ENCODE measurements around the gene TYMP.

Gene TYMP

DNA sequence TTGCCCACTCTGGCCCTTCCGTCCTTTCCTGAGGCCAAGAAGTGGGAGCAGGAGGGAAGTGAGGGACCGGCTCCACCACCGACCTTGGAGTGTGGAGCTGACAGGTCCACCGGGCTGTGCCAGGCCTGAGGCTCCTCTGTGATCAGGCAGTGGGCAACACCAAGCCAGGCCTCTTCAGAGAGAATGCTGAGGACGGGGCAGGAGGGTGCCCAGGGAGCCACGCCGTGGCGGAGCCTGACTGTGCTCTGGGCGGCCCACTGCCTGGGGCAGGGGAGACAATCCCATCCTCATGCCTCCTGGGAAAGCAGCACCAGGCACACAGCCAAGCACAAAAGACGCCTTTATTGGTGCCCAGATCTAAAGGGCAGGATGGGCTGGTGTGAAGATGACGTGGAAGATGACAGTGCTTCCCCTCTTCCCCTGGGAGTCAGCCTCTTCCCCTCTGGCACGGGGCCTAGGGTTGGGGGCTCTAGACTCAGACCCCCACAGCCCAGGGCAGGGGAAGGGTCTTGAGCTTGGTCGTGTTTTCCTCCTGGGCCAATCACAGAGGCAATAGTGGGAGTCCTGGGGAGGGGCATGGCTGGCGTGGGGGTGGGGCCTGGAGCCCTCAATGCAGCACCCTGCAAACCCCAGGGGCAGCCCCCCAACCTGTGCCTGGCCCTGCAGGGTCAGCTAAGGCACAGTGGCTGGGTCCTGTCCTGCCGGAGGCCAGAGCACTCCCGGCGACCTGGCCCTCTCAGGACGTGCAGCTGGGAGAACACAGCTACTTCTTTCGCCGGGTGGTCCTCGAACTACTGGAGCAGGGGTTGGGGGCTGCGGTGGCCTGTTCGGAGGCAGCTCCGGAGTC, 27.0 kb downstream of the TYMP start:
- ATAC-seq, result no peak
- TF ChIP-seq CSDC2 (CRISPR knock-in tag; IDR thresholded peaks at IDR 0.05) (no peak), ESRRG (CRISPR knock-in tag; IDR thresholded peaks at IDR 0.05) (no peak), PPARA (CRISPR knock-in tag; IDR thresholded peaks at IDR 0.05; ENCODE audit: borderline replicate concordance) (no peak), GLIS3 (CRISPR knock-in tag; IDR thresholded peaks at IDR 0.05) (no peak), ZFP3 (CRISPR knock-in tag; IDR thresholded peaks at IDR 0.05) (no peak), ZNF565 (CRISPR knock-in tag; conservative IDR thresholded peaks at IDR 0.05; ENCODE audit: low read depth) (no peak), ZFP30 (CRISPR knock-in tag; IDR thresholded peaks at IDR 0.05) (no peak), ARNTL (CRISPR knock-in tag; IDR thresholded peaks at IDR 0.05; ENCODE audit: borderline replicate concordance, low read depth) (no peak), ZNF8 (CRISPR knock-in tag; IDR thresholded peaks at IDR 0.05) (no peak), BACH2 (CRISPR knock-in tag; IDR thresholded peaks at IDR 0.05; ENCODE audit: borderline replicate concordance) (no peak), OSR1 (CRISPR knock-in tag; IDR thresholded peaks at IDR 0.05) (no peak), ZC3H10 (CRISPR knock-in tag; IDR thresholded peaks at IDR 0.05) (no peak), RARB (CRISPR knock-in tag; IDR thresholded peaks at IDR 0.05) (no peak)
- TF ChIP-seq, protein P1, sequence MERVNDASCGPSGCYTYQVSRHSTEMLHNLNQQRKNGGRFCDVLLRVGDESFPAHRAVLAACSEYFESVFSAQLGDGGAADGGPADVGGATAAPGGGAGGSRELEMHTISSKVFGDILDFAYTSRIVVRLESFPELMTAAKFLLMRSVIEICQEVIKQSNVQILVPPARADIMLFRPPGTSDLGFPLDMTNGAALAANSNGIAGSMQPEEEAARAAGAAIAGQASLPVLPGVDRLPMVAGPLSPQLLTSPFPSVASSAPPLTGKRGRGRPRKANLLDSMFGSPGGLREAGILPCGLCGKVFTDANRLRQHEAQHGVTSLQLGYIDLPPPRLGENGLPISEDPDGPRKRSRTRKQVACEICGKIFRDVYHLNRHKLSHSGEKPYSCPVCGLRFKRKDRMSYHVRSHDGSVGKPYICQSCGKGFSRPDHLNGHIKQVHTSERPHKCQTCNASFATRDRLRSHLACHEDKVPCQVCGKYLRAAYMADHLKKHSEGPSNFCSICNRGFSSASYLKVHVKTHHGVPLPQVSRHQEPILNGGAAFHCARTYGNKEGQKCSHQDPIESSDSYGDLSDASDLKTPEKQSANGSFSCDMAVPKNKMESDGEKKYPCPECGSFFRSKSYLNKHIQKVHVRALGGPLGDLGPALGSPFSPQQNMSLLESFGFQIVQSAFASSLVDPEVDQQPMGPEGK (CRISPR knock-in tag; IDR thresholded peaks at IDR 0.05; ENCODE audit: borderline replicate concordance), result no peak
- TF ChIP-seq, protein P2, sequence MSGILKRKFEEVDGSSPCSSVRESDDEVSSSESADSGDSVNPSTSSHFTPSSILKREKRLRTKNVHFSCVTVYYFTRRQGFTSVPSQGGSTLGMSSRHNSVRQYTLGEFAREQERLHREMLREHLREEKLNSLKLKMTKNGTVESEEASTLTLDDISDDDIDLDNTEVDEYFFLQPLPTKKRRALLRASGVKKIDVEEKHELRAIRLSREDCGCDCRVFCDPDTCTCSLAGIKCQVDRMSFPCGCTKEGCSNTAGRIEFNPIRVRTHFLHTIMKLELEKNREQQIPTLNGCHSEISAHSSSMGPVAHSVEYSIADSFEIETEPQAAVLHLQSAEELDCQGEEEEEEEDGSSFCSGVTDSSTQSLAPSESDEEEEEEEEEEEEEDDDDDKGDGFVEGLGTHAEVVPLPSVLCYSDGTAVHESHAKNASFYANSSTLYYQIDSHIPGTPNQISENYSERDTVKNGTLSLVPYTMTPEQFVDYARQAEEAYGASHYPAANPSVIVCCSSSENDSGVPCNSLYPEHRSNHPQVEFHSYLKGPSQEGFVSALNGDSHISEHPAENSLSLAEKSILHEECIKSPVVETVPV (CRISPR knock-in tag; IDR thresholded peaks at IDR 0.05), result no peak
- TF ChIP-seq, protein P3, sequence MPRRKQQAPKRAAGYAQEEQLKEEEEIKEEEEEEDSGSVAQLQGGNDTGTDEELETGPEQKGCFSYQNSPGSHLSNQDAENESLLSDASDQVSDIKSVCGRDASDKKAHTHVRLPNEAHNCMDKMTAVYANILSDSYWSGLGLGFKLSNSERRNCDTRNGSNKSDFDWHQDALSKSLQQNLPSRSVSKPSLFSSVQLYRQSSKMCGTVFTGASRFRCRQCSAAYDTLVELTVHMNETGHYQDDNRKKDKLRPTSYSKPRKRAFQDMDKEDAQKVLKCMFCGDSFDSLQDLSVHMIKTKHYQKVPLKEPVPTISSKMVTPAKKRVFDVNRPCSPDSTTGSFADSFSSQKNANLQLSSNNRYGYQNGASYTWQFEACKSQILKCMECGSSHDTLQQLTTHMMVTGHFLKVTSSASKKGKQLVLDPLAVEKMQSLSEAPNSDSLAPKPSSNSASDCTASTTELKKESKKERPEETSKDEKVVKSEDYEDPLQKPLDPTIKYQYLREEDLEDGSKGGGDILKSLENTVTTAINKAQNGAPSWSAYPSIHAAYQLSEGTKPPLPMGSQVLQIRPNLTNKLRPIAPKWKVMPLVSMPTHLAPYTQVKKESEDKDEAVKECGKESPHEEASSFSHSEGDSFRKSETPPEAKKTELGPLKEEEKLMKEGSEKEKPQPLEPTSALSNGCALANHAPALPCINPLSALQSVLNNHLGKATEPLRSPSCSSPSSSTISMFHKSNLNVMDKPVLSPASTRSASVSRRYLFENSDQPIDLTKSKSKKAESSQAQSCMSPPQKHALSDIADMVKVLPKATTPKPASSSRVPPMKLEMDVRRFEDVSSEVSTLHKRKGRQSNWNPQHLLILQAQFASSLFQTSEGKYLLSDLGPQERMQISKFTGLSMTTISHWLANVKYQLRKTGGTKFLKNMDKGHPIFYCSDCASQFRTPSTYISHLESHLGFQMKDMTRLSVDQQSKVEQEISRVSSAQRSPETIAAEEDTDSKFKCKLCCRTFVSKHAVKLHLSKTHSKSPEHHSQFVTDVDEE (CRISPR knock-in tag; IDR thresholded peaks at IDR 0.05), result no peak
- TF ChIP-seq, protein P4, sequence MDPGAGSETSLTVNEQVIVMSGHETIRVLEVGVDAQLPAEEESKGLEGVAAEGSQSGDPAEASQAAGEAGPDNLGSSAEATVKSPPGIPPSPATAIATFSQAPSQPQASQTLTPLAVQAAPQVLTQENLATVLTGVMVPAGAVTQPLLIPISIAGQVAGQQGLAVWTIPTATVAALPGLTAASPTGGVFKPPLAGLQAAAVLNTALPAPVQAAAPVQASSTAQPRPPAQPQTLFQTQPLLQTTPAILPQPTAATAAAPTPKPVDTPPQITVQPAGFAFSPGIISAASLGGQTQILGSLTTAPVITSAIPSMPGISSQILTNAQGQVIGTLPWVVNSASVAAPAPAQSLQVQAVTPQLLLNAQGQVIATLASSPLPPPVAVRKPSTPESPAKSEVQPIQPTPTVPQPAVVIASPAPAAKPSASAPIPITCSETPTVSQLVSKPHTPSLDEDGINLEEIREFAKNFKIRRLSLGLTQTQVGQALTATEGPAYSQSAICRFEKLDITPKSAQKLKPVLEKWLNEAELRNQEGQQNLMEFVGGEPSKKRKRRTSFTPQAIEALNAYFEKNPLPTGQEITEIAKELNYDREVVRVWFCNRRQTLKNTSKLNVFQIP (CRISPR knock-in tag; IDR thresholded peaks at IDR 0.05; ENCODE audit: borderline replicate concordance, low read depth), result no peak

DNA sequence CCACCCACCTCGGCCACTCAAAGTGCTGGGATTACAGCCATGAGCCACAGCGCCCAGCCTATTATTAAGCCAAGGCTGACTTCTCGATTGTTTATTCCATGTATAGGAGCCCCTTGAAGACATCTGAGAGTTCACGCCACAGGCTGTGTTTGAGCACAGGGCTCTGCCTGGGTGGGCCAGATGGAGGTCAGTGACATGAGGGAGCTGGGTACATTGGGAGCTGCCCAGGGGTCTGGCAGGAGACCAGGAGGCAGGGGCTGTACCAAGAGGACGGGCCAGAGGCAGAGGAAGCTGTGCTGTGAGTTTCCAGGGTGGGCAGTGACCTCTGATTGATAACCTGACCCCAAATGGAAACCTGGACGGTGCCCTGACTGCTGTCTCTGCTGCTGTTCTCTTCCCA, 27.7 kb downstream of the TYMP start:
- TF ChIP-seq ESRRG (CRISPR knock-in tag; IDR thresholded peaks at IDR 0.05) (no peak), ZNF70 (CRISPR knock-in tag; IDR thresholded peaks at IDR 0.05) (no peak), RARB (CRISPR knock-in tag; IDR thresholded peaks at IDR 0.05) (no peak), ZNF8 (CRISPR knock-in tag; IDR thresholded peaks at IDR 0.05) (no peak), PPARA (CRISPR knock-in tag; IDR thresholded peaks at IDR 0.05; ENCODE audit: borderline replicate concordance) (no peak)
- TF ChIP-seq, protein P2 (CRISPR knock-in tag; IDR thresholded peaks at IDR 0.05), result no peak
- no peak for ATAC-seq

DNA sequence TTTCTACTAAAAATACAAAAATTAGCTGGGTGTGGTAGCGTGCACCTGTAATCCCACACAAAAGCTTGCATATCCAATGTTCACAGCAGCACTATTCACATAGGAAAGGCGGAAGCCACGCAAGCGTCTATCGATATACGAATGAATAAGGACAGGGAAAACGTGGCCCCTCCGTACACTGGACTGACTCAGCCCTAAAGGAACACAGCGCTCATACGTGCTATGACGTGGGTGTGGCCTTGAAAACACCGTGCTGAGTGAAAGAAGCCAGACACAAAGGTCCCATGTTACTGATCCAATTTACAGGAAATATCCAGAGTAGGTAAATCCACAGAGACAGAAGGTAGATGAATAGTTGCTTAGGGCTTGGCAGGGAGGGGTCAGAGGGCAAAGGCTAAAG, 29.4 kb downstream of the TYMP start:
- ATAC-seq, result no peak
- TF ChIP-seq, protein P2 (CRISPR knock-in tag; IDR thresholded peaks at IDR 0.05), result no peak
- no peak for TF ChIP-seq ESRRG (CRISPR knock-in tag; IDR thresholded peaks at IDR 0.05)
- TF ChIP-seq SNAI2 (CRISPR knock-in tag; IDR thresholded peaks at IDR 0.05), result no peak
- no peak for TF ChIP-seq ZFP30 (CRISPR knock-in tag; IDR thresholded peaks at IDR 0.05)
- TF ChIP-seq, protein P1 (CRISPR knock-in tag; IDR thresholded peaks at IDR 0.05; ENCODE audit: borderline replicate concordance), result no peak
- TF ChIP-seq OSR1 (CRISPR knock-in tag; IDR thresholded peaks at IDR 0.05), result no peak
- TF ChIP-seq, protein P5, sequence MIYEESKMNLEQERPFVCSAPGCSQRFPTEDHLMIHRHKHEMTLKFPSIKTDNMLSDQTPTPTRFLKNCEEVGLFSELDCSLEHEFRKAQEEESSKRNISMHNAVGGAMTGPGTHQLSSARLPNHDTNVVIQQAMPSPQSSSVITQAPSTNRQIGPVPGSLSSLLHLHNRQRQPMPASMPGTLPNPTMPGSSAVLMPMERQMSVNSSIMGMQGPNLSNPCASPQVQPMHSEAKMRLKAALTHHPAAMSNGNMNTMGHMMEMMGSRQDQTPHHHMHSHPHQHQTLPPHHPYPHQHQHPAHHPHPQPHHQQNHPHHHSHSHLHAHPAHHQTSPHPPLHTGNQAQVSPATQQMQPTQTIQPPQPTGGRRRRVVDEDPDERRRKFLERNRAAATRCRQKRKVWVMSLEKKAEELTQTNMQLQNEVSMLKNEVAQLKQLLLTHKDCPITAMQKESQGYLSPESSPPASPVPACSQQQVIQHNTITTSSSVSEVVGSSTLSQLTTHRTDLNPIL (CRISPR knock-in tag; IDR thresholded peaks at IDR 0.05; ENCODE audit: low read depth), result no peak
- TF ChIP-seq ZNF8 (CRISPR knock-in tag; IDR thresholded peaks at IDR 0.05), result no peak
- TF ChIP-seq GLIS3 (CRISPR knock-in tag; IDR thresholded peaks at IDR 0.05), result no peak
- TF ChIP-seq ZFP3 (CRISPR knock-in tag; IDR thresholded peaks at IDR 0.05), result no peak
- no peak for TF ChIP-seq CSDC2 (CRISPR knock-in tag; IDR thresholded peaks at IDR 0.05)
- TF ChIP-seq ZNF565 (CRISPR knock-in tag; conservative IDR thresholded peaks at IDR 0.05; ENCODE audit: low read depth), result no peak
